HS-5 (cell line): ENCODE measurements around the gene COL26A1.
"Not testable (repeated sequence)": the region's sequence is repeated elsewhere in the genome, so short reads cannot be mapped to it uniquely, and the experiment has no call there.

Experiments
- DNase-seq: peaks from one replicate; pipeline ENCODE4 v3.0.0-alpha.2; 2012; ENCODE audit warnings: low read depth

Gene COL26A1

DNA sequence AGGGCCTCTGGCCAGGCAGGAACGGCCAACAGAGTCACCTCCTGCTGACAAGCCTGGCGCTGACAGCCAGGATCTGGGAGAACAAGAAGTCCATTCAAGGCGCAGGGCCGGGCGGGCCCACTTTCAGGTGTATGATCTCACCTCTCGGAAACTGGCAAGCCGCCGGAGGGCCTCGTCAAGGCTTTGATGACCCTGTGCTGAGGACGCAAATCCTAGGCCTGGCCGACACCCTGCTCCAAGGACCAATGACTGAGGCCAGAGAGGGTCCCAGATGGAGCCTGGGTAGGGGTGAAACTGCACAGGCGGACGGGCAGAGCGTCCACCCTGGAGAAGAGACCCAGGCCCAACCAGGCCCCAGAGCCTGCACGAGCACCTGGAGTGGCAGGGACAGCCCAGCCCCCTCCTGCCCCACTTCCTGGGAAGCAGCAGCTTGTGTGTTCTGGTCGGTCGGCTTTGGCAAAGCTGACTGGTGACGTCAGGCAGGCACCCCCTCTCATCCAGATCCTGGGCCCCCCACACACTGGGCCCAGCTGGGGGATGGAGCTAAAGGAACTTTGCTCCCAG, 235.8 kb downstream of the COL26A1 start:
- no peak for DNase-seq

DNA sequence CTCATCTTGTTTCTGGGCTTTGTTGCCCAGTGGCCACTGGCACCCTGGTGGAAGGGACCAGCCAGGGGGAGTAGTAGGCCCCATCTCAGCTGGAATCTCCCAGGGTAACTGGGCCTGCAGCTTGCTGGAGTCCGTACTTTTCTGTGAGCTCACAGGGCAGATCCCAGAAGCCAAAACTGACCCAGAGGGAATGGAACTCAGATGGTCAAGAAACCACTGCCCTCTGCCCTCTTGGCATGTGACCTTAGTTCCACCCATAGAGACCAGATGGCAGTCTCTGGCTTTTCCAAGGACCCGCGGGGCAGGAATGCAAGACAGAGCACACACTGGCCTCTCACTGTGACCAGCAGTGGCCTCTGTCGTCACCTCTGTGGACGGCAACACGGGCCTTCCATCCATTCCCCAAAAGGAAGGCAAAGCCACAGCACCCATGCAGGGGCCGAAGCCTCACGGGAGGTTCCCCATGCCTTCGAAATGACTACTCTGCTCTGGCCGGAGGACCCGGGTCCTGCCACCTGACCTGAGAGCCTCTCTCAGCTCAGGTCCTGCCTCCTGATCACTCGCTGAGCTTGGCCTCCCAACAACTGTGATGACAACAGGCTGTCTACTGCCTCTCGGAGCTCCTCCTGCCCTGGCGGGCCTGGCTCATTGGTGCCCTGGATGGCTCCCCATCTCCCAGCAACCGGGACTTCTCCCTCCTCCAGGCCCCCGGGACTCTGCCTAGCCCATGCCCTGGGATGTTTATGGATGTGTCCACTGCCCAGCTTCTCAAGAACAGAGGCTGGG, 236.5 kb downstream of the COL26A1 start:
- DNase-seq = no peak

DNA sequence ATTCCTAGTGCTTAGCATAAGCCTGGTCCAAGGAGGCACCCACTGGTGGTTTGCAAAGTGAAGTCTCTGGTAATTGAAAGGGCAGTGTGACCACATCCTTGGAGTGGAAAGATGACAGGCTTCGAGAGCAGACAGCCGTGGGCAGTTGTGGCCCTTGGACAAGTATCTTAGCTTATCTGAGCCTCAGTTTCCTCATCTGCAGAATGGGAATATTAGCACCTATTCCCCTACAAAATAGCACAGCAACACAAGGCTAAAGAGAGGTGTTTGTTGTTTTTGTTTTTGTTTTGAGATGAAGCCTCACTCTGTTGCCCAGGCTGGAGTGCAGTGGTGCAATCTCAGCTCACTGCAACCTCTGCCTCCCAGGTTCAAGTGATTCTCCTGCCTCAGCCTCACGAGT, 237.1 kb downstream of the COL26A1 start:
- DNase-seq = no peak

DNA sequence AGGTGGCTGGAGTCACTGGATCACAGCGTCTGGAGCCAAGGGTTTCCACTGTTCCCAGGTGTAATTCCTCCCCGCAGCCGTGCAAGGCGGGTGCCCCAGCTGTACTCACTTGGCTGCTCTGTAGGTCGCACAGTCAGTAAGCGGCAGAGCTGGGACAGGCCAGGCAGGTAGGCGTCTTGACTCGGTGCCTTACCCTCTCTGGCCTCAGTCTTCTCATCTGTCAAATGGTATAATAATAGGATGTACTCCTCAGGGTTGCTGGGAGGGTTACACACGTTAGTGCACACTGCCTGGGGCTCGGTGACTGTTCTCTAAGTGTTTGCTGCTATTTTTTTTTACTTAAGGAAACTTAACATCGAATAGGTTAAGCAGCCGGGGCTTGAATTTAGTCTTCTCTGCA, 239.4 kb downstream of the COL26A1 start:
- DNase-seq = no peak

DNA sequence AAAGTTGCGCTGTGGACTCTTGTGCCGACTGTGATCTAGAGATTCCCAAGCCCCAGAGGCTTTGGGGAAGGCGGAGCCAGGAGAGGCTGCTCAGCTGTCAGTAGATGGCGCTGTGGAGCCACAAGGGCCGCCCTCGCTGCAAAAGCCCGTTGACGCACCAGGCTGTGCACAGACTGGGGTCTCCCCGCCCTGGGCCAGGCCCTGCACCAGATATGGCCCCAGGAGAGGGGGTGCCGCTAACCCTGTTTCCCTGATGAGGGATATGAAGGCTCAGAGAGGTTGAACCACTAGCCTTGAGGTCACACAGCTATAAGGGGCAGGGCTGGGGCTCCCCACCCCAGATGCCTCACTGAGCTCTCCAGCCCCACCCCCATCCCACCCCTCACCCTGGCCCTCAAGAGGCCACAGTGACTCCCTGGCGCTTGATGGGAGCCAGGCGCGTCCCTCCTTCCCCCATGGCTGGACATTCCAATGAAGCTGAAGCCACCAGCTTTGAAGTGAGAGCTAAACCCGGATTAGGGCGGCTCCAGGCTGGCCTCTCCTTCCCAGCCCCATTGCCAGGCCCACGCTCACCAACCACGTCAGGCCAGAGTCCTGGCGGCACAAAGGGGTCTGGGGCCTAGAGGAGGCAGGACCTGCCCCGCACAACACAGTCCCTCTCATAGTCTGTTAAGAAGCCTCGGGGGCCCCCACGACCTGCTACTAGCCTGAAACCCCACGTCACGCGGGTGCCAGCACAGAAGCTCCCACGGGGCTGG, 240.0 kb downstream of the COL26A1 start:
- DNase-seq = peak; percentile 8

DNA sequence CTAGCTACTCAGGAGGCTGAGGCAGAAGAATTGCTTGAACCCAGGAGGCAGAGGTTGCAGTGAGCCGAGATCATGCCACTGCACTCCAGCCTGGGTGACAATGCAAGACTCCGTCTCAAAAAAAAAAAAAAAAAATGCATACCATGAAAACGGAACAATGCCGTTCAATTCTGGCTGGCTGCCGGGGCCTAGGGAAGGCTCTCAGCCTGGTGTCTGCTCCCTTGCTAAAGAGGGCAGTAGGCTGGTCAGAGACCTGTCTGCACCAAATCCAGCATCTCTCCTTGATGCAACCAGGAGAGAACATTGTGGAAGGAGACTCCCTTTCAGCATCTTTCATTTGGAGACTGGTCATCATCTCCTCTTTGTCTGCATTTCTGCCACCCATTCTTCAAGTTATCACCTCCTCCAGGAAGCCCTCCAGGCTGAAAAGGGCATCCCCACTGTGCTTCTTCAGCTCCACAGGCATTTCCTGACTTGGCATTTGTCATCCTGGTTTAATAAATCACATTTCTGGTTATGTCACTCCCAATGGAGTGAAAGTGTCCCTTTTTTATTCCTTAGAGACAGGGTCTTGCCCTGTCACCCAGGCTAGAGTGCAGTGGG, 241.8 kb downstream of the COL26A1 start:
- DNase-seq = no peak

DNA sequence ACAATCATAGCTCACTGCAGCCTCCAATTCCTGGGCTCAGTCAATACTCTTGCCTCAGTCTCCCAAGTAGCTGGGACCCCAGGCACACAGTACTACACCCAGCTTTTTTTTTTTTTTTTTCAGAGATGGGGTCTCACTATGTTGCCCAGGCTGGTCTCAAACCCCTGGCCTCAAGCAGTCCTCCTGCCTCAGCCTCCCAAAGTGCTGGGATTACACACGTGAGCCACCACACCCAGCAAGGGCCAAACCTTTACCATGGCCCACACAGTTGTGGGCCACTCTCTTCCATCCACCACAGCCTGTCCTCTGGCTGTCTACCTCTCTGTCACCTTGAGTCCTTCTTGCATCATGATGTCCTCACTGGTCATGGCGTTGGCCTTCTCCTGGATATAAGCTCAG, 242.3 kb downstream of the COL26A1 start:
- DNase-seq = not testable (repeated sequence)

DNA sequence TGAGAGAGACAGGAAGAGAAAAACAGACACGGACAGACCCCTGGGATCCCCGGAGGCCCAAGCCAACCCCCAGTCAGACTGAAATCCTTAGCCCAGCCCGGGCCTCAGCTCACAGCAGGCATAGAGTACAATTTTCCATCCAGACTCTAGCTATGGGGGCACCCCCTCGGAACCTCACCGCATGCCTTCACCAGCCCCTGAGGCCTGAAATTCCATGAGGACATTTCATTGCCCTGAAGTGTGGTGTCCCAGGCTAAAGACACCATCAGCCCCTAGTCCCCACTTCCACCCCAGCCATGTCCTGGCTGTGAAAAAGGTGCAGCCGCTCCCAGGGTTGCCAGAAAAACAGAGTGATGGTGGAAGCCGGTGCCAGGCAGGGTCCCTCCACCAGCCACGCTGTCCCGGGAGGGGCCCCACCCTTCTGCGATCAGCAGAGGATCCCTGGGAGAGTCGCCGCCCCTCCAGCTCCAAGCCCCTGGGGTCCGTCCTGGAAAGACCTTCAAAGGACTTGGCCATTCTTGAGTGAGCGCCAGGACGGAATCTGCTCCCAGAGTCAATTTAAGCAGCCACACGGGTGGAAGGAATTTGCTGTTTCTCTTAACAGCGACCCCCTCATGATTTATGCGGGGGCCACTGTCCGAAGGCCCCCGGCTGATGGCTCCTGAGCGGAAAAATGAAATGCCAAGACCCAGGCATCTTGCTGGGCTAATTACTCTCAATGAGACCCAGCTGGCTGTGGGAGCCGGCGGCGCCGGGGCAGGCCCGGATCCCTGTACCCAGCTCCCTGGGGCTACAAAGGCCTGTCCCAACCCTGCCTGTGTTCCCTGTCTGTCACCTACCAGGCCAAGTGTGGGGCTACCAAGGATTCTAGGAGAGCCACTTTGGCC, 243.2 kb downstream of the COL26A1 start:
- DNase-seq = no peak

DNA sequence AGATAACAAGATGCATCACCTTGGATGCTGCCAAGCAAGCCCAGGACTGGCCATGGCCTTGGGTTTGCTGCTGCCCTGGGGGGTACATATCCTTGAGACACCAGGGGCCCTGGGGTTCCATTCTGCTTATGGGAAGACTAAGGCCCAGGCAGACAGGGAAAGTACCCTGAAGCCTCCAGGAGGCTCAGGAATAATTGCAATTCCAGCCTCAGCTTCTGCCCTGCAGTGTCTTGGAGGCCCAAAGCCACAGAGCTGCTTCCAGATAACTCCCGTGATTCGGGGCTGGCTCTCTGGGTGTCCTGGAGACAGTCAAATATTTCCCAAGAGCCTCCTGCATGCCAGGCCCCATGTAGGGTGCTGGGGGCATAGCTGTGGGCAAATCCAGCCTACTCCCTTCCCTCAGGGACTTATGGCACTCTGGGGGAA, 243.8 kb downstream of the COL26A1 start:
- no peak for DNase-seq
